Measurements from ENCODE around the gene IDH3B. TPM values are rescaled to one million over a fixed set of nuclear protein-coding genes. Genes with fewer than 3 reads are reported as not detected.

IDH3B gene
- total RNA-seq, 1 experiment from 2014 or later, result 146 TPM

GRCh38 chr20:2680046-2680445 is 16.0 kb upstream of the IDH3B start:
- H3K4me1 ChIP-seq (ENCODE audit: insufficient read depth, low read length, poor library complexity, severe bottlenecking), result no peaks in the 10 kb centered on the region
- ChIA-PET POLR2A (ENCODE audit: low non-redundant PET) (no interaction called here), CTCF (no interaction called here)
- TF ChIP-seq EZH2 (IDR thresholded peaks at IDR 0.05; ENCODE audit: borderline replicate concordance, low read depth, low read length, poor library complexity, severe bottlenecking) (no peak), CTCF (conservative IDR thresholded peaks at IDR 0.05; ENCODE audit: low read depth, low read length) (no peak)
- no peaks in the 10 kb centered on the region for H3K9me3 ChIP-seq (ENCODE audit: low read depth, low read length, poor library complexity, severe bottlenecking)
- H3K4me3 ChIP-seq (ENCODE audit: low read depth, low read length, poor library complexity, severe bottlenecking), result no peak overlapping the region
- no TSS peak for BruUV-seq (replicated peaks)
- no peak for DNase-seq (ENCODE audit: low spot score)
- H3K36me3 ChIP-seq (ENCODE audit: insufficient read depth, low read length, poor library complexity, severe bottlenecking), result no peaks in the 10 kb centered on the region
- intact Hi-C loops (cut with micrococcal nuclease; ENCODE audit: unreplicated experiment), result no loop called here
- H3K27me3 ChIP-seq (replicated peaks; ENCODE audit: insufficient read depth, low read depth, low read length, poor library complexity), result peaks cover 3% of the 10 kb centered on the region
- no peak overlapping the region for H3K27ac ChIP-seq (ENCODE audit: low read depth, low read length, poor library complexity, severe bottlenecking)

- H3K4me3 ChIP-seq (ENCODE audit: low read depth, low read length, poor library complexity, severe bottlenecking), result no peak overlapping the region
- no peak for DNase-seq (ENCODE audit: low spot score)
- no peaks in the 10 kb centered on the region for H3K27me3 ChIP-seq (replicated peaks; ENCODE audit: insufficient read depth, low read depth, low read length, poor library complexity)
- no TSS peak for BruUV-seq (replicated peaks)
- no peaks in the 10 kb centered on the region for H3K4me1 ChIP-seq (ENCODE audit: insufficient read depth, low read length, poor library complexity, severe bottlenecking)
- H3K36me3 ChIP-seq (ENCODE audit: insufficient read depth, low read length, poor library complexity, severe bottlenecking), result no peaks in the 10 kb centered on the region
- no peak overlapping the region for H3K27ac ChIP-seq (ENCODE audit: low read depth, low read length, poor library complexity, severe bottlenecking)
- intact Hi-C loops (cut with micrococcal nuclease; ENCODE audit: unreplicated experiment), result no loop called here
- ChIA-PET CTCF (interaction anchor here (0.6 to 0.7 kb wide), 3 partner anchors 149 to 448 kb away, joined by 4 to 6 read pairs (median 5); no protein-coding TSS in a partner anchor), POLR2A (ENCODE audit: low non-redundant PET) (no interaction called here)
- TF ChIP-seq CTCF (conservative IDR thresholded peaks at IDR 0.05; ENCODE audit: low read depth, low read length) (no peak), EZH2 (IDR thresholded peaks at IDR 0.05; ENCODE audit: borderline replicate concordance, low read depth, low read length, poor library complexity, severe bottlenecking) (no peak)
- no peaks in the 10 kb centered on the region for H3K9me3 ChIP-seq (ENCODE audit: low read depth, low read length, poor library complexity, severe bottlenecking)
Measured at GRCh38 chr20:2673453-2673852, 9.4 kb upstream of the IDH3B start.

- BruUV-seq (replicated peaks), result no TSS peak
- POLR2A ChIA-PET (ENCODE audit: low non-redundant PET), result no interaction called here
- DNase-seq (ENCODE audit: low spot score), result no peak
- CTCF ChIA-PET, result interaction anchor here (1.2 kb wide), 1 partner anchor 17 kb away, joined by 3 read pairs; no protein-coding TSS in a partner anchor
- intact Hi-C loops (cut with micrococcal nuclease; ENCODE audit: unreplicated experiment), result no loop called here
- Histone ChIP-seq H3K36me3 (ENCODE audit: insufficient read depth, low read length, poor library complexity, severe bottlenecking) (no peaks in the 10 kb centered on the region), H3K27ac (ENCODE audit: low read depth, low read length, poor library complexity, severe bottlenecking) (no peak overlapping the region), H3K4me1 (ENCODE audit: insufficient read depth, low read length, poor library complexity, severe bottlenecking) (no peaks in the 10 kb centered on the region), H3K27me3 (replicated peaks; ENCODE audit: insufficient read depth, low read depth, low read length, poor library complexity) (no peaks in the 10 kb centered on the region), H3K4me3 (ENCODE audit: low read depth, low read length, poor library complexity, severe bottlenecking) (no peak overlapping the region), H3K9me3 (ENCODE audit: low read depth, low read length, poor library complexity, severe bottlenecking) (no peaks in the 10 kb centered on the region)
- TF ChIP-seq EZH2 (IDR thresholded peaks at IDR 0.05; ENCODE audit: borderline replicate concordance, low read depth, low read length, poor library complexity, severe bottlenecking) (no peak), CTCF (conservative IDR thresholded peaks at IDR 0.05; ENCODE audit: low read depth, low read length) (no peak)
Measured at GRCh38 chr20:2672446-2672845, 8.4 kb upstream of the IDH3B start.

All from A673 (cell line).